SK-N-MC (cell line): ENCODE results near the gene SLC35D3.
"Not testable (repeated sequence)": the region's sequence is repeated elsewhere in the genome, so short reads cannot be mapped to it uniquely, and the experiment has no call there.

ENCODE experiments used
- DNase-seq: peaks from one replicate; pipeline ENCODE4 v3.0.0-alpha.2; 2011; ENCODE audit warnings: low read depth, low spot score
- H3K27ac ChIP-seq: fragments of 200-600 bp; sonication (generic); 2 replicates; pipeline ENCODE4 v1.5.1; 2016; ENCODE audit warnings: mixed run types
- H3K36me3 ChIP-seq: fragments of 200-600 bp; sonication (generic); 2 replicates; pipeline ENCODE4 v1.6.1; 2017; ENCODE audit warnings: antibody characterized with exemption, low read length, mixed read lengths; ENCODE audit not compliant: insufficient read depth
- H3K4me3 ChIP-seq: fragments of 200-600 bp; sonication (generic); 2 replicates; pipeline ENCODE4 v1.5.1; 2016
- H3K9ac ChIP-seq: fragments of 200-600 bp; sonication (generic); 2 replicates; pipeline ENCODE4 v1.8.0; 2017; ENCODE audit warnings: mixed run types, mixed read lengths; ENCODE audit not compliant: insufficient read length
- H3K9me3 ChIP-seq: fragments of 200-600 bp; sonication (generic); 2 replicates; pipeline ENCODE4 v1.6.1; 2017; ENCODE audit warnings: low read depth, mild to moderate bottlenecking, antibody characterized with exemption, low read length, moderate library complexity, mixed read lengths
- EZH2 ChIP-seq: fragments of 200-600 bp; sonication (generic); IDR thresholded peaks from one replicate; pipeline ENCODE4 v1.6.1; 2017; ENCODE audit warnings: antibody characterized with exemption
- FOXP2 ChIP-seq: optimal IDR thresholded peaks from 2 replicates; pipeline ENCODE3; 2011; ENCODE audit warnings: mild to moderate bottlenecking, moderate library complexity; ENCODE audit not compliant: insufficient read depth; ENCODE audit errors: extremely low read length, control extremely low read depth
- POLR2AphosphoS5 ChIP-seq: IDR thresholded peaks from 2 replicates; pipeline ENCODE4 v1.6.1; 2012; ENCODE audit warnings: mild to moderate bottlenecking, low read depth, low read length, borderline replicate concordance

The SLC35D3 gene

DNA sequence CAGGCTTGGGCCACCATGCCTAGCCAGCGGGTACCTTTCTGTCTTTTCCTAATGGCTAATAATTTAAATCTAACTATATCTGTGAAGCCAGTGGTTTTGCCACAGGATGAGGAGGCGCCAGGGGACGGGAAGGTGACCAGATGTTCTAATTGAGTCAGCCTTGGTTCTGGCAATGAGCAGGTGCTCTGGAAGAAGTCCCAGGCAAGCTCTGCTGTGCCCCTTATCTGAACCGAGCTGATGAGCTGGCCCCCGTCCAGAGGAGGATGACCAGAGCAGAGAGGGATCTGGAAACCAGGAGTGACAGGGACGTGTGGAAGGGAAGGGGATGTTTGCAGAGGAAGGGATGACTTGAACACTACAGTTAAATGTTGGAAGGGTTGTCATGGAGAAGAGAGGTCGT is 46.7 kb downstream of the SLC35D3 start:
- DNase-seq = no peak
- H3K9ac ChIP-seq = no peak overlapping the region
- H3K27ac ChIP-seq = no peak overlapping the region
- no peaks in the 10 kb centered on the region for H3K36me3 ChIP-seq
- no peaks in the 10 kb centered on the region for H3K9me3 ChIP-seq
- TF ChIP-seq FOXP2 = no peak
- TF ChIP-seq EZH2 = no peak
- TF ChIP-seq POLR2AphosphoS5 = no peak
- H3K4me3 ChIP-seq = no peak overlapping the region

DNA sequence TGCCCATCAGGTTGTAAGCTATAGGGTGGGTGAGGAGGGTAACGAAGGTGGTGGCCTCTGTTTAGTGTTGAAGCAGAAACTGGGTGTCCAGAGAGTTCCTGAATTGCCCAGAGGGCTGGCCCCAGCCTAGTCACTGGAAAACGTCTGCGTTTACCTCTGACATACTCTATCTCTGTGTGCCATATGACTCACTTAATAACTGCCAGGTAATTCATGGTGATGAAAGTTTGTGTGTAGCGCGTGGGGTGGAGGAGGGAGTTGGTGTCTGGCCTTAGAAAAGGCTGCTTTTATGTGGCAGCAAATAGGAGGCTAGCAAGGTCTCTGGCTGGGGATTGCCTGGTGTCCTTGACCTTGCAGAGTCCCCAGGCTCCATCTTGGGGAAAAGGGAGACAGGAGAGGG is 47.3 kb downstream of the SLC35D3 start:
- no peak overlapping the region for H3K4me3 ChIP-seq
- no peak overlapping the region for H3K9ac ChIP-seq
- H3K9me3 ChIP-seq = no peaks in the 10 kb centered on the region
- TF ChIP-seq POLR2AphosphoS5 (no peak), EZH2 (no peak), FOXP2 (no peak)
- H3K36me3 ChIP-seq = no peaks in the 10 kb centered on the region
- DNase-seq = no peak
- H3K27ac ChIP-seq = no peak overlapping the region

DNA sequence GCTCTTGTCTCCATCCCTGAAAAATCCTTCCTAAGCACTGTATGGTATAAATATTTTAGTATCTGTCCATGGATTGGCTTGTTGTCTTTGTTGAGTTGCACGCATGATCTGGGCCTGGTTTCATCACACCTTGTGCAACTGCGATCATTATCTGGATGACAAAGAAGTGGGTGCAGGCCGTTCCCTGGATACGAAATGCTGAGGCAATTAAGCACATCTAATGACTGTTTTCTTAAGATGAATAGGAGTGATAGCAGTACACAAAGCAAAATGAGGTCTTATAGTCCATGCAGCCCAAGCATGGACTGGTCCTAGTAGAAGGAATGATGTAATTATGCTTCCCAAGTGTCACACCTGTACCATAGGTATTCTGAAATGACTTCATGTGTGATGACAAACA is 47.8 kb downstream of the SLC35D3 start:
- Histone ChIP-seq H3K9ac (no peak overlapping the region), H3K9me3 (no peaks in the 10 kb centered on the region), H3K36me3 (no peaks in the 10 kb centered on the region), H3K27ac (no peak overlapping the region), H3K4me3 (no peak overlapping the region)
- no peak for DNase-seq
- no peak for TF ChIP-seq FOXP2

DNA sequence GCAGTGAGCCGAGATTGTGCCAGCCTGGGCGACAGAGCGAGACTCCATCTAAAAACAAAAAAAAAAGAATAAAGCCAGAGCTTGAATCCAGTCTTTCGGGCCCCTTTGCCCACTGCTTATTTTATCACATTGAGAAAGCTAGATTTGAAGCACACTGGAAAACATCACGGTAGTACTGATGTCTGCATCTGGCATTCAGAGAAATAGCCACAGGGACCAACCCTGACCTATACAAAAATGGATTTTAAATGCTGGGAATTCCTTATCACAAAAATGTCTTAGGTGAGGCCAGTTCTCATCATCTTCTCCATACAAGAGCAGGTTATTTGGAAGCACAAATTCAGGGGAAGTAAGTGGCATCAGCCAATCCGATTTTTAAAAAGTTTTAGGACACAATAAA is 49.5 kb downstream of the SLC35D3 start:
- Histone ChIP-seq H3K27ac (no peak overlapping the region), H3K36me3 (no peaks in the 10 kb centered on the region), H3K9ac (no peak overlapping the region), H3K4me3 (no peak overlapping the region), H3K9me3 (no peaks in the 10 kb centered on the region)
- TF ChIP-seq FOXP2 = no peak
- TF ChIP-seq POLR2AphosphoS5 = no peak
- TF ChIP-seq EZH2 = no peak
- DNase-seq = no peak

DNA sequence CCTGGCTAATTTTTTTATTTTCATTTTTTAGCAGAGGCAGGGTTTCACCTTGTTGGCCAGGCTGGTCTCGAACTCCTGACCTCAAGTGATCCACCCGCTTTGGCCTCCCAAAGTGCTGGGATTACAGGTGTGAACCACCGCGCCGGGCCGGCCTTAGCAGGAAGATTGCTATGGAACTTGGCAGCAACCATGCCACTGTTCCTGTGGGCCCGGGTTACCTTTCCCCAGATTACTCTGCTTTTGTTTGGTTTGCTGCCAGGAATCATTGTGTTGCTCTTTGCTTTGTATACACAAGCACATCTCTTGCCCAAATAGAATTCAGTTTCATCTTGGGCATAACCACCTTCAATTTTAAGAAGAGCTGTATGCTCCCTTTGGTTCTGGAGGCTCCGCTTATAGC is 51.7 kb downstream of the SLC35D3 start:
- not testable (repeated sequence) for H3K4me3 ChIP-seq, H3K9ac ChIP-seq, H3K36me3 ChIP-seq, DNase-seq, H3K9me3 ChIP-seq, H3K27ac ChIP-seq
